ENCODE measurements around the gene ZNF580. TPM values are rescaled to one million over a fixed set of nuclear protein-coding genes. Genes with fewer than 3 reads are reported as not detected.

The ZNF580 gene
- polyA plus RNA-seq, 3 donors: 9.7 to 46.5 (median 10.7) TPM

DNA sequence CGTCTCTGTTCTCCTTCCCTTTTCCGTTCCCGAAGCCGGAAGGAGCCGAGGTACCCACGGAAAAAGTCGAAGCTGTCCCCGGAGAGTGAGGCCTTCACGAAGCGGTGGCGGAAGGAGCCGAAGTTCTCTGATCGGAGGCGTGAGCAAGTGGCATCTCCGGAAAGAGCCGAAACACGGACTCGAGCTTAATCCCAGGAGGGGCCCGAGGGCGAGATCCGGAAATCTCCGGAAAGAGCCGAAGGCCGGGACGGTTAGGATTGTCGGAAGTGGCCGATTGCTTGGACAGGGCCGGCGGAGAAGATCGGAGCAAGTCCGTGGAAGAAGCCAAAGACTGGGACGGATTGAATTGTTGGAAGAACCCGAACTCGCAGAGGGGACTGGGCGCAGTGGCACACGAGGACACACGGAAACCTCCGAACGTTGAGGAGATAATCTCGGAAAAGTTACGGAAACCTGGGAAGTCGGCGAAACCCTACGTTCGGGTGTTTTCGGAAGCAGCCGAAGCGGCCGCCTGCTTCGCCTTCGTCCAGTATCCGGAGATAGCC lies 13.6 kb downstream of the ZNF580 start:
- TF ChIP-seq, protein P1, sequence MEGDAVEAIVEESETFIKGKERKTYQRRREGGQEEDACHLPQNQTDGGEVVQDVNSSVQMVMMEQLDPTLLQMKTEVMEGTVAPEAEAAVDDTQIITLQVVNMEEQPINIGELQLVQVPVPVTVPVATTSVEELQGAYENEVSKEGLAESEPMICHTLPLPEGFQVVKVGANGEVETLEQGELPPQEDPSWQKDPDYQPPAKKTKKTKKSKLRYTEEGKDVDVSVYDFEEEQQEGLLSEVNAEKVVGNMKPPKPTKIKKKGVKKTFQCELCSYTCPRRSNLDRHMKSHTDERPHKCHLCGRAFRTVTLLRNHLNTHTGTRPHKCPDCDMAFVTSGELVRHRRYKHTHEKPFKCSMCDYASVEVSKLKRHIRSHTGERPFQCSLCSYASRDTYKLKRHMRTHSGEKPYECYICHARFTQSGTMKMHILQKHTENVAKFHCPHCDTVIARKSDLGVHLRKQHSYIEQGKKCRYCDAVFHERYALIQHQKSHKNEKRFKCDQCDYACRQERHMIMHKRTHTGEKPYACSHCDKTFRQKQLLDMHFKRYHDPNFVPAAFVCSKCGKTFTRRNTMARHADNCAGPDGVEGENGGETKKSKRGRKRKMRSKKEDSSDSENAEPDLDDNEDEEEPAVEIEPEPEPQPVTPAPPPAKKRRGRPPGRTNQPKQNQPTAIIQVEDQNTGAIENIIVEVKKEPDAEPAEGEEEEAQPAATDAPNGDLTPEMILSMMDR (IDR thresholded peaks at IDR 0.05): no peak
- WGBS (ENCODE audit: insufficient coverage): under 1% methylated on average over 51 of the region's 52 CpGs
- Histone ChIP-seq H2AFZ (ENCODE audit: insufficient read depth, low read depth, low read length, poor library complexity, severe bottlenecking) (peak overlapping the region; percentile 79), H3K36me3 (replicated peaks in 1 of 2; ENCODE audit: control insufficient read depth in 1 of 2, insufficient read depth in 2 of 2, low read length in 2 of 2) (peaks cover 0 to 19% of the 10 kb centered on the region in 2 donors), H3K4me3 (replicated peaks in 1 of 3; ENCODE audit: low read depth in 2 of 3, low read length in 3 of 3) (peak overlapping the region; percentile 66 to 89 (median 86)), H3K27me3 (ENCODE audit: control insufficient read depth in 2 of 2, insufficient read depth in 2 of 2, low read length in 2 of 2) (no peaks in the 10 kb centered on the region), H3K9me3 (replicated peaks in 1 of 2; ENCODE audit: control insufficient read depth in 1 of 2, insufficient read depth in 1 of 2, low read length in 2 of 2) (no peaks in the 10 kb centered on the region), H4K20me1 (ENCODE audit: insufficient read depth, low read length) (peaks cover 42% of the 10 kb centered on the region), H3K79me2 (ENCODE audit: insufficient read depth, low read length) (peaks cover 45% of the 10 kb centered on the region), H3K9ac (ENCODE audit: insufficient read depth, low read length, poor library complexity, severe bottlenecking) (peak overlapping the region; percentile 70), H3K4me1 (ENCODE audit: control insufficient read depth in 1 of 2, insufficient read depth in 2 of 2, low read length in 2 of 2) (peaks cover 33 to 48% of the 10 kb centered on the region in 2 donors), H3K4me2 (replicated peaks; ENCODE audit: extremely low read depth, low read length, poor library complexity, severe bottlenecking) (peak overlapping the region; percentile 84), H3K27ac (ENCODE audit: low read depth in 1 of 2, low read length in 2 of 2) (peak overlapping the region; percentile 94 to 98)
- peaks cover 31% of the 10 kb centered on the region for H3K4me1 Mint-ChIP-seq
- peak; percentile 100 for DNase-seq
- peaks cover 6 to 15% of the 10 kb centered on the region in 2 donors for H3K36me3 Mint-ChIP-seq
- peak overlapping the region; percentile 96 to 100 (median 100) for H3K27ac Mint-ChIP-seq
- H3K27me3 Mint-ChIP-seq (ENCODE audit: low read depth in 3 of 3): peaks cover 2 to 5% (median 4%) of the 10 kb centered on the region in 3 donors
- intact Hi-C loops (cut with micrococcal nuclease): loop anchor here in 1 of 2 donors (2.0 to 10.0 kb wide), 2 partner anchors 22 to 1460 kb away; partner anchors contain the start of gene TSEN34
- peak overlapping the region; percentile 98 to 99 for H3K4me3 Mint-ChIP-seq
- no peaks in the 10 kb centered on the region for H3K9me3 Mint-ChIP-seq

DNA sequence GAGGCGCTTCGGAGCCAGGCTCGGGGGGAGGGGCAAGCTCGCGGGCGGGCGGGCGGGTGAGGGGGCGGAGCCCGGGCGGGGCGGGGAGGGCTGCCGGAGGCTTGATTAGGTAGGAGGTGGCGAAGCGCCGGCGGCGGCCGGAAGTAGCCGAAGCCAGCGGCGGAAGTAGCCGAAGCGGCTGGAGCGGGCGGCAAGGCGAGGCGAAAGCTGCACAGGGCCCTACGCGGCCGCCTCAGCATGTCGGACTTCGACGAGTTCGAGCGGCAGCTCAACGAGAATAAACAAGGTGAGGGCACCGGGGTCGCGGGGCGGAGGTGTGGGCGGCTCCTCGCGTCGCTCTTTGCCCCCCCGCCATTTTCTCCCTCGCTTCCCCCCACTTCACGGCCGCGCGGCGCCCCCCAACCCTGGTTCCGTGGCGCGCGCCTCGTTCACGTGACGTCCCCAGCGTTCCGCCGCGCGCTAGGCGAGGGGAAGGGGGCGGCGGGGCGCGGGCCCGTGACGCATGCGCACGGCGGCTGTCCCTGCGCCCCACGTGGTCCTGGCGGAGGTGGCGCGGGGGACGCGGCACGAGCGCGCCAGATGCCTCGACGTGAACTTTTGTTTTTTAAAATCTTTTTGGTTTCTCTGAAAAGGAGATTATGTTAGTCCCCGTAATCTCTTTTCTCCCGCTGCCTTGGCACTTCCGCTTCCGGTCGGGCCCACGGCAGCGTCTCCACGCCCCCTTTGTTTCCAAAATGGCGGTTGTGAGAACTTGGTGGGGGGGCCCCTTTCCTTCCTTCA lies 14.3 kb downstream of the ZNF580 start, which contains the start of gene U2AF2:
Gene U2AF2 (plus strand): TSS at position 168 of the 780 bp plus-strand sequence. CDS start 70 bp downstream, at position 238.
- Histone ChIP-seq H3K4me1 (ENCODE audit: control insufficient read depth in 1 of 2, insufficient read depth in 2 of 2, low read length in 2 of 2) (peaks cover 33 to 49% of the 10 kb centered on the region in 2 donors), H4K20me1 (ENCODE audit: insufficient read depth, low read length) (peaks cover 49% of the 10 kb centered on the region), H2AFZ (ENCODE audit: insufficient read depth, low read depth, low read length, poor library complexity, severe bottlenecking) (peak within 1 kb of the TSS; percentile 79), H3K36me3 (replicated peaks in 1 of 2; ENCODE audit: control insufficient read depth in 1 of 2, insufficient read depth in 2 of 2, low read length in 2 of 2) (peaks cover 4 to 26% of the 10 kb centered on the region in 2 donors), H3K9ac (ENCODE audit: insufficient read depth, low read length, poor library complexity, severe bottlenecking) (peak within 1 kb of the TSS; percentile 97), H3K9me3 (replicated peaks in 1 of 2; ENCODE audit: control insufficient read depth in 1 of 2, insufficient read depth in 1 of 2, low read length in 2 of 2) (no peaks in the 10 kb centered on the region), H3K79me2 (ENCODE audit: insufficient read depth, low read length) (peaks cover 51% of the 10 kb centered on the region), H3K27me3 (ENCODE audit: control insufficient read depth in 2 of 2, insufficient read depth in 2 of 2, low read length in 2 of 2) (no peaks in the 10 kb centered on the region), H3K4me2 (replicated peaks; ENCODE audit: extremely low read depth, low read length, poor library complexity, severe bottlenecking) (peak within 1 kb of the TSS; percentile 84), H3K27ac (ENCODE audit: low read depth in 1 of 2, low read length in 2 of 2) (peak within 1 kb of the TSS; percentile 94 to 98), H3K4me3 (replicated peaks in 1 of 3; ENCODE audit: low read depth in 2 of 3, low read length in 3 of 3) (peak within 1 kb of the TSS; percentile 86 to 91 (median 89))
- TF ChIP-seq, protein P1 (IDR thresholded peaks at IDR 0.05): no peak
- peak within 1 kb of the TSS; percentile 96 to 100 (median 100) for H3K27ac Mint-ChIP-seq
- WGBS (ENCODE audit: insufficient coverage): under 1% methylated on average over 74 of the region's 95 CpGs
- peak within 1 kb of the TSS; percentile 98 to 99 for H3K4me3 Mint-ChIP-seq
- no peaks in the 10 kb centered on the region for H3K9me3 Mint-ChIP-seq
- intact Hi-C loops (cut with micrococcal nuclease): loop anchor here in 1 of 2 donors (2.0 to 10.0 kb wide), 2 partner anchors 22 to 1460 kb away; partner anchors contain the start of gene TSEN34
- DNase-seq: peak; percentile 69 to 95 (median 95)
- peaks cover 32% of the 10 kb centered on the region for H3K4me1 Mint-ChIP-seq
- H3K36me3 Mint-ChIP-seq: peaks cover 10 to 21% of the 10 kb centered on the region in 2 donors
- peaks cover 0 to 4% (median 4%) of the 10 kb centered on the region in 3 donors for H3K27me3 Mint-ChIP-seq (ENCODE audit: low read depth in 3 of 3)

All from CD14-positive monocyte (primary cell).